ENCODE data around the gene LRBA.

LRBA gene

GRCh38 chr4:150310159-150310895, 704.8 kb downstream of the LRBA start:
- DNase-seq = no peak

GRCh38 chr4:150308824-150309472, 706.1 kb downstream of the LRBA start:
- no peak for DNase-seq

DNA sequence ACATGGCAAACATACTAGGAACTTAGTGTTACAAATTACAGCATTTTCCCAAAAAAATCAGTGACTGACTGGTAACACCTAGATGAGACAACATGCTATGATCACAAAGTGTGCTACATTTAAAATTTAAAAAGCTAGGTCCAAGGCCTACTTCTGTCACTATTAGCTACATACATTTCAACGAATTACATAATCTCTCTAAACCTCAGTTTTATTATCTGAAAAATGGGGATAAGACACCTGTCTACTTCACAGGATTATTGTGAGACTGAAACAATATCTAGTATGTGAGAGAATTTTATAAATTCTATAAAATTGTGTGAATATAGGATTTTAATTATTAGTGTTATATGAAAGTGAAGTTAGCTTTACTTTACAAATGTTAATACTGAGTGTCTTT, 708.4 kb downstream of the LRBA start:
- no peak for DNase-seq

GRCh38 chr4:150305995-150306394, 709.1 kb downstream of the LRBA start:
- DNase-seq = no peak

DNA sequence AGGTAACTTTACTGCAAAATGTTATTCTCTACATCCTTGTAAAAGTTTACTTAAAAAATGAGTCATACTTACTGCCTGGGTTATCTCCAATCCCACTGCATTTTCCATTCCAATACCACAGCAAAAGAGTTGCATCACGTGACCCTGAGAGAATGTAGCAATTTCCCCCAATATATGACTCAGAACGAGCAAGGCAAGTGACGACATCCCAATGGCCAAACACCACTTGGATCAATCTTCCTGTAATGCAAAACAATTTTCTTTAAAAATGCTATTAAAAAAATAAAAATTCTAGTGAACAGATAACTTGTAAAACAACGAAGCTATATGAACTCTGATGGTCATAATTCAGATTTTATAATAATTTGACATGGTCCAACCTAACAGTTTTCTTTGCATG, 712.5 kb downstream of the LRBA start:
- no peak for DNase-seq

GRCh38 chr4:150299816-150300215, 715.3 kb downstream of the LRBA start:
- no peak for DNase-seq

DNA sequence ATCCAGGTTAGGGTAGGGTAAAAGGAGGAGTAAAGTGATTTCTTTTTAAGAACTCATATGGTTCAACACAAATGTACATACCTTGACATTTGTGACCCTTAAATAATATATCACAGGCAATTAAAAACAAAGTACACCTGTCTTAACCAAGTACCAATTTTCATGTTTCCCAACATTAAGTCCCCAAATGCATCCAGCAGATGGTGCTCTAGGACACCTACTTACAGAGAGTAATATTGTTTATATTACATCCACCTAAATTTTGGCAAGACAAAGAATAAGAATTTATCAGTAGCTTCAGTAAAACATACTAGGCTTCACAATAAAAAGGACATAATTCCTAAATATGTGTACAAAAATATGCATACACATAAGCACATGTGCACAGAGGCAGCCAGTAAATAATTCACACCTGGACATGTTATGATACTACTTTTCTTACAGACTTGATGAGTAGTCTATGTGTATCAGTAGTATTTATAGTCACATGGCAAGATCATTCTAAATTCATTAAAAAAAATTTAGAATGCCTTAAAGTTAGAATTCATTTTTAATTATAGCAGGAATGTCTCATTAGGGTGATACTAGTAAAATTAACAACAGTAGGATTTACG, 717.1 kb downstream of the LRBA start:
- DNase-seq = no peak

DNA sequence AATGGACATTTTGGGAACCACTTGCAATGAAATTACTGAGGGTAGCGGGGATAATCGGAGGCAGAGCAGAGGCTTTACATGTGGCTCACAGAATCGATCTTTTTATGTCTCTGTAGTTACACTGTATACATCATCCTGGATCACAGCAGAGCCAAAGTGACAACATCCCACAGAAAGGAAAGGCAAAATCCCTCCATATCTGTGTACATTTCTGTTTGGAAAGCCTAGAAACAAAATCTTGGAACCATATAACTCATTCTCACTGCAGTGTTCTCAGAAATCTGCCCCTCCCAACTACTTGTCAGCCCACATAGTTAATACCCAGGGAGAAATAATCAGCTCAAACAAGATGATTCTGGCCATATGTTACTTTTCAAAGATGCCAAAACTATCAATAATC, 725.2 kb downstream of the LRBA start:
- no peak for DNase-seq

GRCh38 chr4:150289198-150289597, 725.9 kb downstream of the LRBA start:
- no peak for DNase-seq

GRCh38 chr4:150286656-150287055, 728.4 kb downstream of the LRBA start:
- DNase-seq = no peak

- no peak for DNase-seq
Observed at GRCh38 chr4:150283689-150284088, 731.4 kb downstream of the LRBA start.

DNA sequence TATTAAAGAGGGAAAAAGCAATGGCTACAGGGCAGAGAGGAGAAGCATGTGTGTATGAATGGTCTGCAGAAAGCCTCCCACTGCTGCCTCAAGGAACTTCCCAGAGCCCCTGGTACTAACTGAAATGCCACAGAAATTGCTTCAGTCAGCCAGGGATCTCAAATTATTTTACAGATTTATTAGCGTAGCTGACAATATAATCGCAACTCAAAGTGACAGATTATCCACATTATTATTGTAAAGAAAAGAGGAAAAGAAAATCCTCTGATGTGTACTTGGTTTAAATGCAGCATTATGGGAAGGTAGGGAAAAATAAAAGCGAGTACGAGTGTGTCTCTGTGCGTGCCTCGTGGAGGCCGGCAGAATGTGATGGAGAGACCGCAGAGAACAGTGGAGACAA, 734.1 kb downstream of the LRBA start:
- no peak for DNase-seq

GRCh38 chr4:150280081-150280895, 734.8 kb downstream of the LRBA start:
- no peak for DNase-seq

- DNase-seq = no peak
Observed at GRCh38 chr4:150278206-150278605, 736.9 kb downstream of the LRBA start.

- DNase-seq = no peak
Observed at GRCh38 chr4:150268444-150268843, 746.6 kb downstream of the LRBA start.

GRCh38 chr4:150265806-150266205, 749.3 kb downstream of the LRBA start:
- no peak for DNase-seq

GRCh38 chr4:150264595-150265161, 750.4 kb downstream of the LRBA start:
- DNase-seq = no peak

DNA sequence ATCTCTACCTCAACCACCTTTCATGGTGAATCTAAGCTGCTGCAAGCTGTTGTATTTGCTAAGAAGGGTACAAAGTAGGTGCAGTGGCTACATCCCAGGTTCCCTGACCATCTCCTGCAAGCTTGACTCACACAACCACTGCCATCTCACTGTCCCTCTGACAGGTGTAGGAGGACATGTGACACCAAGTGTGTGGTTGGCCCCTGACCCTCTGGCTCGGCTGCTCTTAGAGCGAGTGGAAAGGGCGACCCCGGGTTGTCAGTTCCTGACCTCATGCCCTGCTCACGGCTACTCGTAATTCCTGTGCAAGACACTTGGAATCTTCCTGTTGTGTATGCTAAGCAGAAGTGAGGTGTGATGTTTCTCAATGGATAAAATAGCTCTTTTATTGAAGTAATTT, 752.5 kb downstream of the LRBA start:
- DNase-seq = no peak

GRCh38 chr4:150261571-150261970, 753.5 kb downstream of the LRBA start:
- no peak for DNase-seq

GRCh38 chr4:150259861-150260567, 755.1 kb downstream of the LRBA start:
- no peak for DNase-seq

DNA sequence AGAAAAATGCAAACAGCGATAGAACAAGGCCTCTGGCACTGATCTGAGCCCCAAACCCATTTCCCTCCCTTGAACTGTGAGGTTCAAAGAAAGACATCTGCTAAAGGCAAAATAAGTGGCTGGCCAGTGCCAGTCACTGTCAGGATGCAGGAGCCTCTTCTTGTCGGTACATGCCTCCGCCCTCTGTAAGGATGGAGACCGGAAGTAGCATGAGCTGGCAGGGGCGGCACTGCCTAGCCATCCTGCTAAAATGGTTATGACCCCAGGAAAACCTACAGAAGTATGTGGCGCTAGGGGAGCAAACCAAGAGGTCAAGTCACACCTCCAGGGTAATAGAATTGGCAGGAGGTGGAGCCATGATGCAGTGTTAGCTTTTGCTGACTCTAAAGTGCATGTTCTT, 756.5 kb downstream of the LRBA start:
- DNase-seq = no peak
